Measurements from ENCODE around the gene TEAD1. TPM values are rescaled to one million over a fixed set of nuclear protein-coding genes. Genes with fewer than 3 reads are reported as not detected.

TEAD1 gene
- total and polyA plus RNA-seq, 9 of the 15 experiments (the other 6 are each of a cell fraction or from before 2014, with no cell fraction given), result 1.7 to 17.7 (median 10.8) TPM

DNA sequence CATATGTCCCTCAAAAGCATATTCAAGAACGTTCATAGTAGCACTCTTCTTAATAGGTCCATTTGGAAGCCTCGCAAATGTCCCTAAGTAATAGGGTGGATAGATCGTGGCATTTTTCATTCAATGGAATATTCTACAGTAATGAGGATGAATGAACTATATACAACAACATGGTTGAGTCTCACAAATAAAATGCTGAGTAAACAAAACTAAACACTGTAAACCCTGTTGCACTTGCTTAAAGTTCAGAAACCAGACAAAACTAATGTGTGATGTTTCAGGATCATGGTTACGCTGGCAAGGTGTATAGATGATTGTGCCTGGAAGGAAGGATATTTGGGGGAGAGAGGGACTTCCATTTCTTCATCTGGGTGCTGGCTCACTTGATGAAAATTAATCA lies 244.4 kb downstream of the TEAD1 start:
- H3K27me3 ChIP-seq (ENCODE audit: control insufficient read depth in 2 of 2, insufficient read depth in 2 of 2, low read length in 2 of 2), result no peaks in the 10 kb centered on the region
- POLR2A ChIA-PET, result interaction anchor here (1.3 kb wide), 1 partner anchor 20 kb away, joined by 5 read pairs; no protein-coding TSS in a partner anchor
- no peaks in the 10 kb centered on the region for H3K79me2 ChIP-seq (ENCODE audit: control insufficient read depth, insufficient read depth, low read length)
- no peak overlapping the region for H2AFZ ChIP-seq (ENCODE audit: low read depth, low read length)
- 70% methylated on average over 4 of the region's 4 CpGs for WGBS (ENCODE audit: insufficient coverage, low coverage, missing lambda C conversion rate)
- peak; percentile 90 for TF ChIP-seq MAFF (IDR thresholded peaks at IDR 0.05; ENCODE audit: low read length)
- peak; percentile 94 for TF ChIP-seq ZNF316 (IDR thresholded peaks at IDR 0.05)
- peak; percentile 90 for TF ChIP-seq MAFK (IDR thresholded peaks at IDR 0.05; ENCODE audit: low read length)
- TF ChIP-seq BRD4 (IDR thresholded peaks at IDR 0.05), result no peak
- no peak for TF ChIP-seq SLC30A9 (CRISPR knock-in tag; IDR thresholded peaks at IDR 0.05)
- TF ChIP-seq ZNF76 (CRISPR knock-in tag; IDR thresholded peaks at IDR 0.05; ENCODE audit: borderline replicate concordance), result no peak
- peak; percentile 83 for TF ChIP-seq MAFG (tag; conservative IDR thresholded peaks at IDR 0.05)
- peak; percentile 89 for TF ChIP-seq C11orf30 (IDR thresholded peaks at IDR 0.05; ENCODE audit: low read depth)
- H3K36me3 ChIP-seq (ENCODE audit: control insufficient read depth, insufficient read depth, low read length), result 0 out of 3 replicates have a peak, but pooled peaks cover 5% of the 10 kb centered on the region
- no peaks in the 10 kb centered on the region for H4K20me1 ChIP-seq (replicated peaks; ENCODE audit: control insufficient read depth, insufficient read depth, low read length)
- no peak overlapping the region for H3K4me3 ChIP-seq
- H3K9me3 ChIP-seq (replicated peaks; ENCODE audit: control insufficient read depth, insufficient read depth, low read depth, low read length), result no peaks in the 10 kb centered on the region
- DNase-seq (ENCODE audit: extremely low read depth in 1 of 4, low spot score in 3 of 4) (no peak), ATAC-seq (no peak), FAIRE-seq (peak; percentile 26)
- H3K9ac ChIP-seq (ENCODE audit: insufficient read depth in 1 of 2, low read depth in 2 of 2, low read length in 2 of 2), result no peak overlapping the region
- H3K27ac ChIP-seq (ENCODE audit: extremely low read depth, low read depth, low read length), result no peak overlapping the region
- CTCF ChIA-PET (ENCODE audit: low intra/inter-chr PET ratio), result no interaction called here
- no peak overlapping the region for H3K4me2 ChIP-seq (ENCODE audit: insufficient read depth, low read length)
- no TSS peak for BruUV-seq (replicated peaks)
- no peaks in the 10 kb centered on the region for H3K9me1 ChIP-seq (ENCODE audit: control insufficient read depth, insufficient read depth, low read length)
- in situ Hi-C loops (cut with MboI) (loop anchor here (10.0 kb wide), 1 partner anchor 426 kb away; no protein-coding TSS in a partner anchor), intact Hi-C loops (cut with micrococcal nuclease) (no loop called here)
- H3K4me1 ChIP-seq (replicated peaks in 1 of 2; ENCODE audit: control insufficient read depth in 2 of 2, insufficient read depth in 2 of 2, low read length in 2 of 2), result 0 out of 5 replicates have a peak, but pooled peaks cover 0 to 4% of the 10 kb centered on the region in 2 experiments

DNA sequence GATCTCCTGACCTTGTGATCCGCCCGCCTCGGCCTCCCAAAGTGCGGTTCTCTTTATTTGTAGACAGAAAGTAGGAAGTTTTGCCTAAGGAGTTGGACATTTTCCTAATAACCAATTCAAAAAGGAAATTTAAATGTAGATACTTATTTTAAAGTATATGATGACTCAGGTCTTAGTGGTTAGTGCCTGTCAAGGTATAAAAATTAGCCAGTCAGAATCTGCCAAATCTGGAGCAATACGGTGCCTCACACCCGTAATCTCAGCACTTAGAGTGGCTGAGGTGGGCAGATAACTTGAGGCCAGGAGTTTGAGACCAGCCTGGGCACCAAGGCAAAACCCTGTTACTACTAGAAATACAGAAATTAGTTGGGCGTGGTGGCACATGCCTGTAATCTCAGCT lies 248.2 kb downstream of the TEAD1 start:
- no peaks in the 10 kb centered on the region for H3K9me3 ChIP-seq (replicated peaks; ENCODE audit: control insufficient read depth, insufficient read depth, low read depth, low read length)
- 82% methylated on average over 7 of the region's 7 CpGs for WGBS (ENCODE audit: insufficient coverage, low coverage, missing lambda C conversion rate)

More for the DNA sequence above, 248.2 kb downstream of the TEAD1 start:
- H3K36me3 ChIP-seq (ENCODE audit: control insufficient read depth, insufficient read depth, low read length), result no peaks in the 10 kb centered on the region
- H3K9ac ChIP-seq (ENCODE audit: insufficient read depth in 1 of 2, low read depth in 2 of 2, low read length in 2 of 2), result no peak overlapping the region
- H3K27ac ChIP-seq (ENCODE audit: extremely low read depth, low read depth, low read length), result no peak overlapping the region
- ATAC-seq (no peak), FAIRE-seq (no peak), DNase-seq (ENCODE audit: extremely low read depth in 1 of 4, low spot score in 3 of 4) (no peak)
- H3K4me1 ChIP-seq (replicated peaks in 1 of 2; ENCODE audit: control insufficient read depth in 2 of 2, insufficient read depth in 2 of 2, low read length in 2 of 2), result no peaks in the 10 kb centered on the region
- H3K27me3 ChIP-seq (ENCODE audit: control insufficient read depth in 2 of 2, insufficient read depth in 2 of 2, low read length in 2 of 2), result no peaks in the 10 kb centered on the region
- TF ChIP-seq PHB2 (IDR thresholded peaks at IDR 0.05; ENCODE audit: low read depth) (no peak), ZNF316 (IDR thresholded peaks at IDR 0.05) (0 out of 2 replicates have a peak, but pooled peaks have one; percentile 45), C11orf30 (IDR thresholded peaks at IDR 0.05; ENCODE audit: low read depth) (peak; percentile 14; the same call in 1 of the 2 replicates)
- in situ Hi-C loops (cut with MboI) (no loop called here), intact Hi-C loops (cut with micrococcal nuclease) (no loop called here)
- no peaks in the 10 kb centered on the region for H3K79me2 ChIP-seq (ENCODE audit: control insufficient read depth, insufficient read depth, low read length)
- CTCF ChIA-PET (ENCODE audit: low intra/inter-chr PET ratio), result no interaction called here
- no peak overlapping the region for H3K4me2 ChIP-seq (ENCODE audit: insufficient read depth, low read length)
- POLR2A ChIA-PET, result interaction anchor here (0.7 to 1.4 kb wide), 2 partner anchors 16 to 23 kb away, joined by 3 to 4 read pairs; no protein-coding TSS in a partner anchor
- no TSS peak for BruUV-seq (replicated peaks)
- H3K9me1 ChIP-seq (ENCODE audit: control insufficient read depth, insufficient read depth, low read length), result no peaks in the 10 kb centered on the region
- H4K20me1 ChIP-seq (replicated peaks; ENCODE audit: control insufficient read depth, insufficient read depth, low read length), result no peaks in the 10 kb centered on the region
- no peak overlapping the region for H2AFZ ChIP-seq (ENCODE audit: low read depth, low read length)
- H3K4me3 ChIP-seq, result no peak overlapping the region
